ENCODE measurements around the gene TM2D3.

Gene TM2D3

DNA sequence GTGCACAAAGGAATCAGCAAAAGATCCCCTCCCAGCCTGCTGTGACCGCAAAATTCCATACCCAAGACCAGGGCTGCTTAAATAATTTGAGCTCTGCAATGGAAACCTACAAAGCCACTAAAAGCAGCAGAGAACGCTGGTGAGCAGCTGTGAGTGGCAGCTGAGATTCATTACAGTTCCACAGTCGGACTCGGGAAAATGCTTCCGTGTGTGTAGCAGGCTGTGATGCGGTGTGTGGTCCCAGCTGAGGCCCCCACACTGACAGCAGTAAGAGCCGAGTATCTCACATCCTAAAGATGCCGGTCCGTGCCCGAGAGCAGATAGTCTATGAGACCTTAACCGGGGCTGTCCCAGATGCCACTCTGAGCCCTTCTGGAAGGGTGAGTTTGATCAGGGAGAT lies 37.4 kb downstream of the TM2D3 start:
- no peak for TF ChIP-seq CTCF (IDR thresholded peaks at IDR 0.05; ENCODE audit: unreplicated experiment in 3 of 3)
- H3K4me1 Mint-ChIP-seq = peaks cover 83% of the 10 kb centered on the region
- peak overlapping the region; percentile 68 to 92 (median 84) for H3K27ac Mint-ChIP-seq
- H3K4me3 Mint-ChIP-seq = peak overlapping the region in 2 of 3 experiments; percentile 39 to 50
- H3K27me3 Mint-ChIP-seq (ENCODE audit: low read depth) = peaks cover 18% of the 10 kb centered on the region
- H3K36me3 Mint-ChIP-seq (ENCODE audit: low read depth) = no peaks in the 10 kb centered on the region
- H3K9me3 Mint-ChIP-seq = no peaks in the 10 kb centered on the region

DNA sequence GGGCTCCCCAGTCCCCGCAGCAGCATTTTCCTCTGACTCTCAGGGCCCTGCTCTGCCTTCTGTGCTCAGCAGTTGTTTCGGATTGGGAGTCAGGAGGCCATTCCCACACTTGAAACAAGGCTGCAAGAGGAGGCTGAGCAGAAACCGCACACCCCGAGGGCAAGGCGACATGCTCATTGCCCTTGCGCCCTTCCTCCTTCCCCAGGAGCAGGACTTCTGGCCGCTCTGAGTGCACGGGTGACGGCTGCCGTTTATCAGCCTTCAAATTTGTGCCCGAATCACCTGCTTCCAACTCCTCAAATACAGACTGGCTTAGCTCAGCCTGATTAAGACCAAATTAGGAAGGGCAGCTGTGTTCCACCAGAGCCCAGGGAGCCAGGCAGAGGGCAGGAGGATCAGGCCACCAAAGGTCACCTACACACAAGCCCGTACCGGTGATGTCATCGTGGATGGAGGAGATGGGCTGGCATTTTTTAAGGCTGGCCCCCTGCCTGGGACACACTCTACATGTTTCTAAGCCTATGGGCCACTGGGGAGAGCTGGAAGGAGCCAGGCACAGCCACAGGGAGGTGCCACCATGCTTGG lies 38.1 kb downstream of the TM2D3 start:
- Mint-ChIP-seq H3K27me3 (ENCODE audit: low read depth) (peaks cover 18% of the 10 kb centered on the region), H3K9me3 (no peaks in the 10 kb centered on the region), H3K36me3 (ENCODE audit: low read depth) (no peaks in the 10 kb centered on the region), H3K27ac (peak overlapping the region; percentile 68 to 92 (median 87)), H3K4me1 (peaks cover 81% of the 10 kb centered on the region), H3K4me3 (peak overlapping the region in 1 of 3 experiments; percentile 11)
- TF ChIP-seq CTCF (IDR thresholded peaks at IDR 0.05; ENCODE audit: unreplicated experiment in 3 of 3) = no peak

- Mint-ChIP-seq H3K4me1 (peaks cover 77% of the 10 kb centered on the region), H3K4me3 (peak overlapping the region; percentile 25 to 61 (median 40)), H3K27me3 (ENCODE audit: low read depth) (peaks cover 18% of the 10 kb centered on the region), H3K27ac (peak overlapping the region; percentile 68 to 92 (median 87)), H3K36me3 (ENCODE audit: low read depth) (no peaks in the 10 kb centered on the region), H3K9me3 (no peaks in the 10 kb centered on the region)
- TF ChIP-seq CTCF (IDR thresholded peaks at IDR 0.05; ENCODE audit: unreplicated experiment in 3 of 3) = no peak
These were observed 38.8 kb downstream of the TM2D3 start for GRCh38 chr15:101613130-101614000.

- Mint-ChIP-seq H3K36me3 (ENCODE audit: low read depth) (no peaks in the 10 kb centered on the region), H3K9me3 (no peaks in the 10 kb centered on the region)
These were observed 39.5 kb downstream of the TM2D3 start for GRCh38 chr15:101612676-101613075.

DNA sequence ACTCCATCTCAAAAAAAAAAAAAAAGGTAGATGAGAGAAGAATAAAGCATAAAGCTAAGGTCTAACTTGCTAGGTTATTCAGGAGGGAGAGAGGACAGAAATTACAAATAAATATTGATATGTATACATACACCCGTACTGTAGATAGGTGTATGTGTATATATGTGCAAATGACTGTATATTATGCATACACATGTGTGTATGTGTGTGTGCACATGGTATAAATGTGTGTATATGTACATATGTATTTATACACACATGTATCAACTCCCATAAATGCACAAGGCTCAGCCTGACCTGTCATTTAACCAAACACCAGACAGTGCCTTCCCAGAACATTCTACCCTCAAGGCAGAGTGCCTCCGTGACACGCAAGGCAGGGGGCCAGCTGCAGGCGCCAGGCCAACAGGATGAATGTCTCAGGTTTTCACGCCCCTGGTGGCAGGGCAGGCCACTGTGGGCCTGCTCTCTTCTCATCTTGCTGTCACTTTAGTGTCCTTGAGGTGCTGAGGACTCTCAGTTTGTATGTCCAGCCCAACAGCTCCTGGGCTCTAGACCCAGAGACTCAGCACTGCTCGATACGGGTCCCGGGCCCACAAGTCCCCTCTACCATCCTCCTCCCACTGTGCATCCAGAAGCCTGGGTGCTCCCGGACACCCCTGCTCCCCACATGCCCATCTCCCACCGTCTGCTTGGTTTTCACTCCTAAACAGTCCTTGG lies 40.4 kb downstream of the TM2D3 start:
- peak overlapping the region in 2 of 3 experiments; percentile 42 to 43 for H3K27ac Mint-ChIP-seq
- peaks cover 18% of the 10 kb centered on the region for H3K27me3 Mint-ChIP-seq (ENCODE audit: low read depth)
- no peak for TF ChIP-seq CTCF (IDR thresholded peaks at IDR 0.05; ENCODE audit: unreplicated experiment in 3 of 3)
- peaks cover 72% of the 10 kb centered on the region for H3K4me1 Mint-ChIP-seq
- H3K4me3 Mint-ChIP-seq = no peak overlapping the region
- H3K9me3 Mint-ChIP-seq = no peaks in the 10 kb centered on the region
- H3K36me3 Mint-ChIP-seq (ENCODE audit: low read depth) = no peaks in the 10 kb centered on the region

More at GRCh38 chr15:101612676-101613075, 39.5 kb downstream of the TM2D3 start:
- Mint-ChIP-seq H3K4me1 (peaks cover 75% of the 10 kb centered on the region), H3K27ac (peak overlapping the region in 1 of 3 experiments; percentile 42), H3K4me3 (no peak overlapping the region), H3K27me3 (ENCODE audit: low read depth) (peaks cover 18% of the 10 kb centered on the region)
- TF ChIP-seq CTCF (IDR thresholded peaks at IDR 0.05; ENCODE audit: unreplicated experiment in 3 of 3) = no peak
